GM19025 (cell line): ENCODE measurements around the gene HOXB7.

ENCODE experiments used
- ATAC-seq: cut with Tn5 transposase; IDR thresholded peaks from one replicate; pipeline ENCODE4 v1.9.1; 2021; ENCODE audit warnings: mild to moderate bottlenecking, low read depth, moderate library complexity; ENCODE audit not compliant: unreplicated experiment

Gene HOXB7

DNA sequence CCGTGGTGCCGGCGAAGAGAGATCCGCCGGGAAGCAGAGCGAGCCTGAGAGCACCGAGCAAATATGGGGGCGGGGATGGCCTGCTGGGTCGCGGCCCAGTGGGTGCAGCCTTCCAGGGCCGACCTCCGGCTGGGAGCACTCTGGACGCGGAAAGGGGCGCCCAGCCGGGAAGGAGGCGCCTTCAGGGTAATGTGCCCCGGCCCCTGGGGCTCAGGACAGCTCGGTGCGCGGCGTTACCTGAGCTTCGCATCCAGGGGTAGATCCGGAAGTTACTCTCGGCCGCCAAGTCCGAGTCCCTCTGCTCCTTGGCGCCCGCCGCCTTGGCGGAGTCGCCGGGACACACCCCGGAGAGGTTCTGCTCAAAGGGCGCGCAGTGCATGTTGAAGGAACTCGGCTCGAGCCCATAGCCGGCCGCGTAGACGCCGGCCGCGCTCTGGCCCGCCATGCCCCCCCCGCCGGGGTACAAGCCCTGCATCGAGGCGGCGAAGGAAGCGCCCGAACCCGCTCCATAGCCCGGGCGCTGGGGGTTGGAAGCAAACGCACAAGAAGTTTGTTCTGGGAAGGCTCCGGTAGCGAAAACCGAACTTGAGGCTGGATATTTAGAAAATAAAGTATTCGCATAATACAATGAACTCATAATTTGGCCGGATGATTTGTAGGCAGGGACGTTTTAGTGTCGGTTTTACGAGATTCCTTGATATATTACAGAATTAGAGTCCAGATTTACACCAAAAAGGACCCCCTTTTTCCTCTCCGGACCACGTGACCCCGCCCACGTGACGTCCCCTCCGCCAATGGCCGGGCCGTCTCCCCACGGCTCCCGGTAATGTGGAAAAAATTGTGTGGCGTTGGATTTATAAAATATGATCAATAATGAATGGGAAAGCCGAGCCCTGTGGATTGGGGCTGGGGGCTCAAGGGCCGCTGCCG is at the start of gene HOXB7:
HOXB7 (minus strand) TSS at position 736 of the 930 bp plus-strand sequence; CDS start at position 637, 99 bp downstream.
- peak; percentile 38 for ATAC-seq

DNA sequence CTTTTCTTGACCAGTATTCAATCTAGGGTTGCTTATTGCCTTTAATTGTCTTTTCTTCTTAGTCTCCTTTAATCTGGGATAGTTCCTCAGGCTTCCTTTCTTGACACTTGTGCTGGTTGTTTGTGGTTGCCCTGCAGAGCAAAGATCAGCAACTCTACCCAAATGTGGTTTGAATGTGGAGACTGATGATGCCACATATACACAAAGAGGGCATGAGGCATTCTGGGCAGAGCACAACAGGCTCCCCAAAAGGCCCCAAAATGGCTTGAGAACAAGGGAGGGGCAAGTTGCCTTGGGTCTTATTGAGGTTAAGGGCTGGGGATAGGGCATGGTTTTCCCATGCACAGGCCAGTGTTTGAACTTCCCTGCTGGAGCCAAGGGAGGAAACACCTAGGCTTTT is 45.1 kb upstream of the HOXB7 start:
- no peak for ATAC-seq

DNA sequence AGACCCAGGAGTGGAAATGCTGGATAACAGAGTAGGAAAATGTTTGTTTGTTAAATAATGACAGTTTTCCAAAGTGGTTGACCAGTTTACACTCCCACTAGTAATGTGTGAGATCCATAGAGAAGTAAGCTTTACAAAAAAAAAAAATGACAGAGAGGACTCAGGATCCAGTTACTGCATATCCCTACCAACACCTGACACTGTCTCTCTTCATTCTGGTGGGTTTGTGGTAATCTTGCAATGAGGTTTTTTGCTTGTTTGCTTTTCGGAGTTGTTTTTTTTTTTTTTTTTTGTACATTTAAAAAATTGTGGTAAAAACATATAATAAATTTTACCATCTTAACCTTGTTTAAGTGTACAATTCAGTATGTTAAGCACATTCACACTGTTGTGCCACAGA is 38.9 kb upstream of the HOXB7 start:
- no peak for ATAC-seq

DNA sequence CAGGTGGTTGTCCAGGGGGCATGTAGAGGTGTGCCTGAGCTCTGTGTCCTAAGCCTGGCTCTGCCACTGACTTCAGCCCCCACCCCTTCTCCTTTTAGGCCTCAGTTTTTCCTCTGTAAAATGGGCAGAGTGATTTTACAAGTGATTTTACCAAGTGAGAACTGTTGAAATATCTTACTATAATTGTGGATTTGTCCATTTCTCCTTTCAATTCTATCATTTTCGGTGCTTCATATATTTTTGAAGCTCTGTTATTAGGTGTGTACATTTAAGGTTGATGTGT is 37.1 kb upstream of the HOXB7 start:
- no peak for ATAC-seq

DNA sequence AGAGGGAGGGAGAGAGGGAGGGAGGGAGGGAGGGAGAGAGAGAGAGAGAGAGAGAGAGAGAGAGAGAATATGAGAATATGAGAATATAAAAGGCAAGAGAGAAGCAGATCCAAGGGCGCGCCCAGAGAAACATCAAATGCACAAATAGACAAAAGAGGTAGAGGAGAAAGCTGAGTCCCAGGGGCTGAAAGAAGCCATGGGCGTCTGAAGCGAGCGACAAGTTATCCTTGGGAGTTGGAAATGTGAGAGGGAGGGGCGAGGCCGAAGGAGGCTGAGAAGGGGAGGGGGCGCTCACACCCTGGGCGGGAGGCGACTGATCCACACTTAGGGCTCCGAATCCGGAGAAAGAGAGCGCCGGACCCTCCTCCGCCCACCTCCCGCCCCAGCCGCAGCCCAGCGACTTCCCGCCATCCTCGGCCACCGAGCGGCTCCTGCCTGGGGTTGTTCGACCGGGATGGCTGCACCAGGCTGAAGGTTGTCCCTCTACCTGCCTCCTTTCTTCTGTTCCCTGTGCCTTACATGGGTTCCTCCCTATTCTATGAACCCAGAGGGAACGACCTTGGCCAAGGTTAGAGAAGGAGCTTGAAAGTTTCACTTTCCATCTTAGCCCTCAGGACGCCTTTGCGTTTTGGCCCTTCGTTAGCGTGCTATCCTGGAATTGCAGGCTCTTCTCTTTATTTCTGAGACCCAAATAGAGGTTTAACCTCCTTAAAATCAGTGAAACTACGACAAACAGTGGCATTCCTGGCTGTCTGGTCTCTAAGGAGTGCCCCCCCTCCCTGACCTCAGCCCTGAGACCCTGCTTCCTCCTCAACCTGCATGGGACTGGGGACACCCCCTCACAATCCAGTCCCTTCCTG is 36.5 kb upstream of the HOXB7 start:
- ATAC-seq, result no peak

DNA sequence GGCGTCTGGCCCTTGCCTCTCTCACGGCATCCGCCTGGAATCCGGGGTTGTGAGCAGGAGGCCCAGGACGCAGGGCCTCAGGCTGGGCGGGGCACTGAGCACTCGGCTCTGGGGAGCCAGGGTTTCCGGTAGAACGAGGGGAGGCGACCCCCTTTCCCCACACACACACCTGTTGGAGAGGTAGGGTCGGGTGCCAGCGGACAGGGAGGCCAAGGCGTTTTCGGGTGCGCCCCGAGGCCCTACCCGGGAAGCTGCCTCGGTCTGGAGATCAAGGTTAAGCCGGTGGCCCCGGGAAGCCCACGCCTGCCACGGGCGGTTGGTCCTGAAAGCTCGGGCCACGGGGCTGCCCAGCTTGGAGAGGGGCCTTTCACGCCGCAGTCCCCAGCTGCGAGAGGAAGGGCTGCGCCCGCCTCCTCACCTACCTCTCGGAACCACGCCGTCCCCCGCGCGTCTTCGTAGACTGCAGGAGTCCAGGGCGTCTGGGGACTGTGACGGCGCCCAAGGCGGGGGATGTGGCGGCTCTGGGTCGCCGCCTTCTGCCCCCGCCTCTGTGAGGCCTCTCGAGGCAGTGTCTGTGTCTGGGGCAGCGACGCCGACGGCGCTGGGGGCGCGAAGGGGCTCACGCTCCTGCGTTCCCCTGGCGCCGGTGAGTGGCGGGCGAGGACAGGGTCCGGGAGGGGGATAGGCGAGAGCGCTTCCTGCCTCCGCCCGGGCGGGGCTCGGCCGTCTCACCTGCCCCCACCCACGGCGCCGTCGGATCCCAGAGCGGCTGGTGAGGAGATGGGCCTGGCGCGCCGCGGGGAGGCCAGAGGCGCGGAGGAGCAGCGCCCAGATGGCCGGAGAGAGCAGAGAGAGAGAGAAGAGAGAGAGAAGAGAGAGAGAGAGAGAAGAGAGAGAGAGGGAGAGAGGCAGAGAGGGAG is 35.6 kb upstream of the HOXB7 start:
- no peak for ATAC-seq

DNA sequence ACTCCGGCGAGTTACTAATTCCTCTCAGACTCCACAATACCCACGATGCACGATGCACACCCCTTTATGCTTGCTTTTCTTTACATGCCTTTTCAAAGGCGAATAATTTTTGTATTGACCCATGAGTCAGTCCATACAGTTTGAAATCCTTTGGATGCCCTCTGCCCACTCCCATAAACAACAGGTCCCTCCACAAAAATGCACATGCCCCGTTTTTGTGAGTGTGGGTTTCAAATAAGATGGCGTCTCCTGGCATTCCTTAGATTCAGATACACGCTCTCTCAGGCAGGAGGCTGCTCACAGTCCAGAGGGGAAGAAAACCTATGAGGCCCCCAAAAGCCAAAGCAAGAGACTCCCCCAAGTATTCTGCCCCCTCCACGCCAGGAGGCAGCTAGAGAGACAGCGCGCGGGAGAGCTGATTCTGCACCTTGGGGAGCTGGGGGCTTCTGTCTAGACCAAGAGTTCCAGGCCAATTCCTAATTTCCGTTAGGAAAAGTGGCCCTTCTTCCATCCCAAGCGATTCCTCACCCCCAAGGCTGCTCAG is 34.9 kb upstream of the HOXB7 start:
- no peak for ATAC-seq

DNA sequence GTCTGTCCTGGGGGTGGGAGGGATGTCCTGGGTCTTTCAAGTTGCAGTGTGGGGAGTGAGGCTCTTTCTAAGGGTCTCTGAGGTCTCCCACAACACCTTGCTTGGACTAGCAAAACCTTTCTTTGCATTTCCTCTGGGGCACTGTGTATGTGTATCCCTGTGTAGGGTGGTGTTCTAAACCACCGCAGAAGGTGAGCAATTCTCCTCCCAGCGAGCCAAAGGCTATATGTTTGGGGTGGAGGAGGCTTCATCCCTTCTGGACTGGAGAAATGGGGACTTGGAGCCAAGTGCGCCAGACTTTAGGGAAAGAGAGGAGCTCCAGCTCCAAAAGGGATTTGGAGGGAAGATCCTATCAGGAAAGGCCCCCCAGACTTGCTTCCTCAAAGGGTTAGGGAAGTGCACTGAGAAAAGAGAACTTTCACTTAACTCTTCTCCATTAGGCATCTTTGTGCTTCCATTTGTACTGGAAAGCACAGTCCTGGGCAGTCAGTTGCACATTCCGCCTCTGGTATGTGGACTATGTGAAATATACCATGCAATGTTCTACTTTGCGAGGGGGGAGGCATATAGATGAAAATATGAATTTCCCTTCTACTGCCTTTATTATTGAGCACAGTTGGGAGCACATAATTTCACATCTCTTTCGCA is 34.2 kb upstream of the HOXB7 start:
- no peak for ATAC-seq

DNA sequence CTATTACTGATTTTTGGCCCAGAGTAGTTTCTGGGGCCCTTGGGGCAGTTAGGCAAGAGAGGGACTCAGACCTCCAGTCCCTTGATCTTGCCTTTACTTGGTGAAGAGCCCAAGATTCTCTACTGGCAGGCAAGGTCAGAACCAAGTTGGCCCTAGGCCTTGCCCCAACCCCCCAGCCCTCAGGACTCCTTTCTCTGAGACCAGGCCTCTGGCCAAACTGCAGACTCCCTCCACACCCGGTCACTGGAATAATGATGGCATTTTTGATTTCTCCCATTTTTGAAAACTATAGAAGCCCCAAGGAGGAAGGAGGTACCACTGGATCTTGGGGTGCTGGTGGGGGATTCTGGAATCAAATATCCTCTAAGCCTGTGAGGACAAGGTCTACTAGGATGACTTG is 33.3 kb upstream of the HOXB7 start:
- ATAC-seq, result no peak

DNA sequence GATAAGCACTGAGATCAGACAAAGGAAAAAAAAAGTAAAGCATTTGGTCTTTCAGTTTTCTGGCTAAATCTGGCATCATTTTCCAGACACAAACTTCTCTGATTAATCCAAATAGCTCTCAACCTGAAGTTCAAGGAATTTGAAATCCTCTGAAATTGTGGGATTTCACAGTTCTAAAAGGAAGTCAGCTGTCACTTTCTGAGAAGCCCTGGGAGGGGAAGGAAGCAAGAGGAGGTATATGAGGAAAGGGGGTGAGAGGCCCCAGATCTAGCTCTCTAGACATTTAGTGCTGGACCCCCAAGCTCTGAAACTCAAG is 32.8 kb upstream of the HOXB7 start:
- ATAC-seq, result no peak

DNA sequence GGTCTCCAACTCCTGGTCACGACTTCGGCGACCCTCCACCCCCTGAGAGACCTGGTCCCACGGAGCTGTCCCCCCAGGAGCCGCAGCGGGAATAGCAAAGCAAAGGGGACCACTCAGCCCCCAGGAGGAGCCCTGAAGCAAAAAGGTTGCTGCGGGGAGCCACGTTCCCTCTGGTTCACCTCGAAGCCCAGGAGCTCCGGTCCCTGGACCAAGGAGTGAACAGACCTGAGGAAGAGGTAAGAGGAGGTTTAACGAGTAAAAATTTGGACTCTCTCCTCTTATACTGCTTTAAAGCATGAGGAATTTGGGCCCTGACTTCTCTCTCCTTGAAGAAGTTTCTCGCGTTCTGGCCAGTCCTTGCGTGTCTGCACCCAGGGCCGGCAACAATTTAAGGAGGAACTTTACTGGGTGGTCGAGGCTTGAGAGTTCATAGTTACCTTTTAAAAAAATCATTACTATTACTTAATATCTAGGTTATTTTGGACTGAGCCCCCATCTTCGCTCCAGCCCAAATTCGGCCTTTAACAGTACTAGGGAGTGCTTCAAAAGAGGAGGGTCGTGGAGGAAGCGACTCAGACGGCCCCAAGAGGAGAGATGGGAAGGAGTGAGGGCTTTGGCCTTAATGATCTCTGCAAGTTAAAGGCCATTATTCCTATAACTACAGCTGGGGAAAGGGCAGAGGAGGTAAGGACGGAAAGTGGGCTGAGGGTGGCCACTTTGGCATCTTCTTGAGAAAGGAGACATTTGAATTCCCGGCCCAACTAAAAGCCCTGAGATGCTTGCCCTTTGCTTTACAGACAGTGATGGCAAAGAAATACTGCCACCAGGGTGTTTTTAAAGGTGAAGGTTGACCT is 32.3 kb upstream of the HOXB7 start:
- ATAC-seq, result no peak

DNA sequence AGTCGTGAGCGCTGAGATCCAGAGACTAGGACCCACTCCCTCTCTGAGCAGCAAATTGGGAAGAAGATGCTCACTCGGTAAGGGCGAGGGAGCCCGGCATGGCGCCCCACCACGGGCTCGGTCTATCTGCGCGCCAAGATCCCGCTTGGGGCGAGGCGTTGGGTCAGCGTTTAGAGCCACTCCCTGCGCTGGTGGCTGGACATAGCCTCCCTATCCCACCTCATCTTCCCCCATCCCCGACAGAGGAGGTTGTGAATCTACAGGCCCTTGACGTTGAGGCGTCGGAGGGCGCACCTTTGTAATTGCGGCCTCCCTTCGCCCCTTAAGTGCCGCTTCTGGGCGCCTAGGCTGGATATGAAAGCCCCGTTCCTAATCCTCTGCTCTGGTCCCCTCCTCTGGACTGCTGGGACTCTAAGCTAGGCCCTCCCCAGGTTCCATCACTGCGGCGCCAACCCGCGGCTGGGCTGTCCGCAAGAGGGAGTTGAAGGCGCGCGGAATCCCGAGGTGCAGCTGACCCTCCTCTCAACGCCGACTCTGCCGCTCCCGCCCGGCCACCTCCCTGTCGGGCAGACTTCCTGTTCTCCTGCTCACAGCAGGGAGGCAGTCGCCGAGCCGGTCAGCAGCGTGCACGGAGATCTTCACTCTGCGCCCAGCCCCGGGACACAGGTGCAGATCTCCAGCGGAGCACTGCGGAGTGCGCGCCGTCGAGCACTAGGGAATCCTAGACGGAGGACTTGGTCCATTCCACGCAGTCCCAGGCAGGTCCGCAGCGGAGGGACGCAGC is 31.4 kb upstream of the HOXB7 start:
- ATAC-seq, result no peak

DNA sequence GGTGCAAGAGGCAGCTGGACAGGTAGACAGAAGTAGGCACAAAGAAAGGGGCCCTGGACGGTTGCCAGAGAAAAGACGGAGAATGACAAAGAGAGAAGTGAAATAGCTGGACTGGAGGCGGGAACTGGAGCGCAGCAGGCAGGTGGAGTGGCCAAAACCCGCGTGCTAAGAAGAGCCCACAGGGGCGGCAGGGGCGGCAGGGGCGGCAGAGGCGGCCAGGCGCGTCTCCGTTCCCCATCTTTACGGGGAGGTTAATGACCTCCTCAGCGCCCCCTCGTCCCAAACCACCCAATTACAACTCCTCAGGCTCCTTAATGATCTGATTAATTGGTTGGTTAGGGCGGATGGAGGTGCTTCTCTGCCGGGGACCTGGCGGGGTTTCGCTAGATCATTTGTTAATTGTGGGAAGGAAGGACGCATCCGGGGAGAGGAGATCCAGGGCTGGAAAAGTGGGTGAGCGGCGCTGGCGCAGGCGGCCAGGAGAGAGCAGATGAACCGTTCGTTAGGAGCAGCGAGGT is 30.8 kb upstream of the HOXB7 start:
- ATAC-seq, result no peak

DNA sequence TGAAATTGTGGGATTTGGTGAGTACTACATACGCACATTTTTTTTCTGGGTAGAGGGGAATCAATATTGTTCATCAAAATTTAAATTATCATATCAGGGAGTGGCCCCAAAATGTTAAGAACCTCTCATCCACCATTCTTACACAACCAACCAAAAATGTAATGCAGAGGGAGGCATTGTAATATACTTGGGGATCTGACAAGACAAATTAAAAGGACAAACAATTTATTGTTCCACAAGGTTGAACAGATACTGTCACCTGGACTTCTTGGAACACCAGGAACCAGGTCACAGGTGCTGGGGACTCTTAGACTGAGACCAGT is 30.0 kb upstream of the HOXB7 start:
- ATAC-seq, result no peak

DNA sequence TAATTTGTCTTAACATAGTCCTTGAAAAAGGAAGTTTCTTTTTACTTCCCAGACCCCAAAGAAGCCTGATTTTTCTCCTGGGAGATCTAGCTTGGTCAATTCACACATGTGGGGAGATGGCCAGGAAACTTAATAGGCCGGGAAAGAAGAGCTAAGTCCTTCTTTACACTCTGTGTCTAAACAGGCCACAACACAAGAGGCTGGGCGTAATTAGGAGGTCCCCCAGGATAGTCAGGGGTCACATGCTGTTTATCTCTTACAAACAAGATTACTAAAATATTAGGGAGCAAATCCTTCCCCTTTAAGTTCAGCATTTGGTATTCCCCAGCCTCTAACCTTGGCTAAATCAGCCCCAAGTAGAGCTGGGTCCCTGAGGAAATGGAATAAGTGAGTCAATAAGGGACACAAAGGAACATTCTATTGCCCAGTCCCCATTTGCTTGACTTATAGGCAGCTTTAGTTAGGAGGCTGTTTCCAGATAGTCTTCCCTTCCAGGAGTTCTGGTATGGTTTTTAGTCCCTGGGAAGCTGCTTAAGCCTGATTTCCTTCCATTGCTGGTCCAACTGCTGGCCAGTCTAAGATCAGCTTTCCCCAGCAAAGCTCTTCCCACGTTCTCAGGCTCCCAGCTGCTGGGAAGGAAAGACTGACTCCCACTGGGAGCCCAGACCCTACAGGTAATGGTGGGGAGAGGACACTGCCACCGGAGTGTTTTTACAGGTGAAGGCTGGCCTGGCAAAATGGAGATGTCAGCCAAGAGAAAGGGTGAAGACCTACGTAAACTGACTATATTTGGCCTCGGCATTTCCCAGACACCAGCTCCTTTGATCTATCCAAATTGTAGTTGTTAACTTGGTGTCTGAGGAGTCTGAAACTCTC is 29.4 kb upstream of the HOXB7 start:
- no peak for ATAC-seq

DNA sequence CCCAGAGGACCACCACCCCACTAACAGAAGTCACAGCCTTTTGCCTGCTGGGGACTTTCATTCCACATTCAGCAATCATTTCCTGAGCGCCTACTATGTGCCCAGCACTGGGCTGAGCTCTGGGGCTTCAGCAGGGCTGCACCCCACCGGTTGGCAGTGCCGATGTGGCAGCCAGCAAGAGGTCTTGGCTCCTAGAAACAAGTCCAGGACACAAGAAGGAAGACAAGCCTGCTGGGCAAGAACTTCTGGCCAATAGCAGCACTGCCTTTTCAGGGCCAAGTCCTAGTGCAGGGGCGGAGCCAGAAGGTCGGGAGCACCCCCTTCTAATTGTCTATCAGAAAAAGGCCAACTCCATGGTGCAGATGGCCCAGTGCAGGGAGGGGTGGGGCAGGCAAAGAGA is 28.3 kb upstream of the HOXB7 start:
- ATAC-seq, result no peak
